HG03095 (cell line): ENCODE measurements around the gene KRT13.

Experiments
- ATAC-seq: cut with Tn5 transposase; IDR thresholded peaks from one replicate; pipeline ENCODE4 v1.9.1; 2021; ENCODE audit warnings: moderate library complexity; ENCODE audit not compliant: unreplicated experiment

Gene KRT13

GRCh38 chr17:41475421-41475820 is 30.0 kb downstream of the KRT13 start:
- no peak for ATAC-seq

- ATAC-seq: no peak
These were observed 30.5 kb downstream of the KRT13 start for GRCh38 chr17:41474863-41475262.

GRCh38 chr17:41468346-41468745 is 37.1 kb downstream of the KRT13 start:
- ATAC-seq: no peak

- ATAC-seq: no peak
These were observed 37.9 kb downstream of the KRT13 start for GRCh38 chr17:41467561-41467960.

- ATAC-seq: no peak
These were observed 38.4 kb downstream of the KRT13 start, which contains the start of gene KRT32 for GRCh38 chr17:41466988-41467387. KRT32 (minus strand) TSS chr17:41467386; CDS start chr17:41467325, 61 bp downstream.

GRCh38 chr17:41464682-41465081 is 40.7 kb downstream of the KRT13 start:
- ATAC-seq: no peak

GRCh38 chr17:41464173-41464572 is 41.2 kb downstream of the KRT13 start:
- no peak for ATAC-seq

- no peak for ATAC-seq
These were observed 41.7 kb downstream of the KRT13 start for GRCh38 chr17:41463746-41464145.

- ATAC-seq: no peak
These were observed 42.7 kb downstream of the KRT13 start for GRCh38 chr17:41462705-41463104.

- ATAC-seq: no peak
These were observed 47.7 kb downstream of the KRT13 start for GRCh38 chr17:41457676-41458075.

GRCh38 chr17:41456204-41456603 is 49.2 kb downstream of the KRT13 start:
- ATAC-seq: no peak

- no peak for ATAC-seq
These were observed 50.2 kb downstream of the KRT13 start for GRCh38 chr17:41455236-41455635.

- no peak for ATAC-seq
These were observed 52.3 kb downstream of the KRT13 start for GRCh38 chr17:41453066-41453465.

- ATAC-seq: no peak
These were observed 53.1 kb downstream of the KRT13 start for GRCh38 chr17:41452281-41452680.

GRCh38 chr17:41451154-41451728 is 54.2 kb downstream of the KRT13 start:
- no peak for ATAC-seq
